Immature natural killer cell (primary cell): Measurements from ENCODE around the gene SLC66A3. TPM values are rescaled to one million over a fixed set of nuclear protein-coding genes. Genes with fewer than 3 reads are reported as not detected.

Experiments
- DNase-seq, 3 donors: peaks; one replicate each; pipeline ENCODE4 v3.0.0; 2022; ENCODE audit warnings: mixed read lengths in 1 of 3
- H3K27ac Mint-ChIP-seq, 6 donors: one replicate each; pipeline ENCODE4 v1.8.0; 2020; ENCODE audit warnings: mixed read lengths in 6 of 6, mild to moderate bottlenecking in 5 of 6, inconsistent platforms in 4 of 6, moderate library complexity in 3 of 6
- H3K27me3 Mint-ChIP-seq, 3 donors: one replicate each; pipeline ENCODE4 v1.8.0; 2020 to 2021; ENCODE audit warnings: low read depth in 3 of 3, mild to moderate bottlenecking in 3 of 3, mixed read lengths in 3 of 3, moderate library complexity in 3 of 3, inconsistent platforms in 1 of 3
- H3K36me3 Mint-ChIP-seq, 3 donors: one replicate each; pipeline ENCODE4 v1.8.0; 2020; ENCODE audit warnings: mixed read lengths in 3 of 3, inconsistent platforms in 2 of 3, mild to moderate bottlenecking in 2 of 3
- H3K4me1 Mint-ChIP-seq, 2 donors: one replicate each; pipeline ENCODE4 v1.8.0; 2020; ENCODE audit warnings: inconsistent platforms in 2 of 2, mild to moderate bottlenecking in 2 of 2, mixed read lengths in 2 of 2, moderate library complexity in 1 of 2
- H3K4me3 Mint-ChIP-seq, 5 donors: one replicate each; pipeline ENCODE4 v1.8.0; 2020; ENCODE audit warnings: mild to moderate bottlenecking in 5 of 5, mixed read lengths in 5 of 5, inconsistent platforms in 3 of 5, moderate library complexity in 3 of 5
- H3K9me3 Mint-ChIP-seq, 6 donors: one replicate each; pipeline ENCODE4 v1.8.0; 2020; ENCODE audit warnings: mild to moderate bottlenecking in 6 of 6, mixed read lengths in 6 of 6, inconsistent platforms in 4 of 6, moderate library complexity in 3 of 6
- polyA plus RNA-seq, 3 donors: library from polyadenylated mRNA; unstranded; fragments of 300-500 nt; fragmentation: Illumina TruSeq; gene quantifications; one replicate each; pipeline ENCODE4 v1.2.3, GENCODE V29; 2021

Gene SLC66A3
- polyA plus RNA-seq, 3 donors from 2014 or later: 78.8 to 191 (median 88.2) TPM

- Mint-ChIP-seq H3K36me3 (no peaks in the 10 kb centered on the region), H3K27ac (no peak overlapping the region), H3K9me3 (no peaks in the 10 kb centered on the region), H3K4me1 (no peaks in the 10 kb centered on the region), H3K4me3 (no peak overlapping the region), H3K27me3 (peaks cover 5 to 6% (median 6%) of the 10 kb centered on the region in 3 donors)
- no peak for DNase-seq
Observed at GRCh38 chr2:11144738-11145079, 10.6 kb upstream of the SLC66A3 start.

DNA sequence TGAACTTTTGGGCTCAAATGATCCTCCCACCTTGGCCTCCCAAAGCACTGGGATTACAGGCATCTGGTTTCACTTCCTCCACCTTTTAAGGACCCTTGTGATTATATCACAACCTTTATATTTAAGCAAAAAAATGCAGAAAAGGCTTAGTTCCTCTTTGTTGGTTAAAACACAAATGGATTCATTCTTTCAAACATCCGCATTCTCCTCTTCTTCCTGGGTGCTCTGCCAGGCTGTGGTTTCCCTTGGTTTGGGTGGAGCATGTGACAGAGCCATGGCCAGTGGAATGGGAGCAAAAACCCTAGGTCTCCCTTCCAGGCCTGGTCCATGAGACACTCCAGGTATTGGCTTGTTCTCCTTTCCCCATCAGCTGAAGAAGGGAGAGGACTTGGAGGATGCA, 9.9 kb upstream of the SLC66A3 start:
- H3K4me3 Mint-ChIP-seq: no peak overlapping the region
- no peaks in the 10 kb centered on the region for H3K36me3 Mint-ChIP-seq
- H3K27ac Mint-ChIP-seq: no peak overlapping the region
- no peaks in the 10 kb centered on the region for H3K4me1 Mint-ChIP-seq
- DNase-seq: no peak
- no peaks in the 10 kb centered on the region for H3K9me3 Mint-ChIP-seq
- peaks cover 5 to 6% (median 6%) of the 10 kb centered on the region in 3 donors for H3K27me3 Mint-ChIP-seq

DNA sequence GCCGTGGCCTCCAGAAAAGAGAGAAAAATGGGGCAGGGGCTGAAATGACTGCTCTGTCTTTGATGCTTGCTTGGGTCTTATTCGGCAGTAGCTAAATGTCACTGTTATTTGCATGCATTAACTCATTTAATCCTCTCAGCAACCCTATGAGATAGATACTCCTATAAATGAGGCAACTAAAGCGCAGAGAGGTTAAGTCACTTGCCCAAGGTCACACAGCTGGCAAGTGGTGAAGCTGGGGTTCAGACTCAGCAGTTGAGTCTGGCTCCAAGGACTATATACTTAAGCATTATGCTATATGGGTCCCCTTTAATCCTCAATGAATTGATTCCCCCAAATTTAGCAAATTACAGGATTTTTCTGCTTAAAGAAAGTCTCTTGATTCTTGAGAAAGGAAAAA, 9.2 kb upstream of the SLC66A3 start:
- Mint-ChIP-seq H3K36me3 (no peaks in the 10 kb centered on the region), H3K27me3 (peaks cover 3 to 6% (median 6%) of the 10 kb centered on the region in 3 donors), H3K9me3 (no peaks in the 10 kb centered on the region), H3K4me1 (no peaks in the 10 kb centered on the region), H3K4me3 (no peak overlapping the region), H3K27ac (no peak overlapping the region)
- no peak for DNase-seq

GRCh38 chr2:11147263-11147662, 8.0 kb upstream of the SLC66A3 start:
- no peak for DNase-seq
- Mint-ChIP-seq H3K4me1 (no peaks in the 10 kb centered on the region), H3K36me3 (no peaks in the 10 kb centered on the region), H3K9me3 (no peaks in the 10 kb centered on the region), H3K4me3 (no peak overlapping the region), H3K27me3 (peaks cover 4 to 6% (median 6%) of the 10 kb centered on the region in 3 donors), H3K27ac (no peak overlapping the region)

DNA sequence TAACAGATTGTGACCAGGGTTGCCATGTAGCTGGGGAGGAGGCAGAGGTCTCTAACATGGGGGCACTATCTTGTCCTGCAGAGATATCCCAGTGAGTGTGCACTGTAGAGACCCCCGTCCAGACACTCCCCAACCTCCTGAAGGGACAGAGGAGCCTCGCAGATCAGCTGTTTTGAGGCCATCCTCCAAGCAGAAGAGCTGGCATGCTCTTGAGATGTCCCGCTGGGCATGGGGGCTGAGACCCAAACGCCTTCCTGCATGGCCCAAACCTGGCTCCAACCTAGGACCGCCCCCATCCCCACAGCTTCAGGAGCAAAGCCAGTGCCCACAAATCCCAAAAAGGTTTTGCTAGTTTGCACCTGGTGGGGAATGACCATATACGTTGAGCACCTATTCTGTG, 2.7 kb upstream of the SLC66A3 start:
- DNase-seq: no peak
- no peaks in the 10 kb centered on the region for H3K36me3 Mint-ChIP-seq
- H3K27me3 Mint-ChIP-seq: peaks cover 0 to 11% (median 4%) of the 10 kb centered on the region in 3 donors
- H3K4me1 Mint-ChIP-seq: peaks cover 14 to 19% of the 10 kb centered on the region in 2 donors
- H3K9me3 Mint-ChIP-seq: no peaks in the 10 kb centered on the region
- H3K27ac Mint-ChIP-seq: no peak overlapping the region
- no peak overlapping the region for H3K4me3 Mint-ChIP-seq

GRCh38 chr2:11154016-11154922, 998 bp upstream of the SLC66A3 start:
- no peak for DNase-seq
- H3K27ac Mint-ChIP-seq: peak overlapping the region; percentile 87 to 93 (median 90)

DNA sequence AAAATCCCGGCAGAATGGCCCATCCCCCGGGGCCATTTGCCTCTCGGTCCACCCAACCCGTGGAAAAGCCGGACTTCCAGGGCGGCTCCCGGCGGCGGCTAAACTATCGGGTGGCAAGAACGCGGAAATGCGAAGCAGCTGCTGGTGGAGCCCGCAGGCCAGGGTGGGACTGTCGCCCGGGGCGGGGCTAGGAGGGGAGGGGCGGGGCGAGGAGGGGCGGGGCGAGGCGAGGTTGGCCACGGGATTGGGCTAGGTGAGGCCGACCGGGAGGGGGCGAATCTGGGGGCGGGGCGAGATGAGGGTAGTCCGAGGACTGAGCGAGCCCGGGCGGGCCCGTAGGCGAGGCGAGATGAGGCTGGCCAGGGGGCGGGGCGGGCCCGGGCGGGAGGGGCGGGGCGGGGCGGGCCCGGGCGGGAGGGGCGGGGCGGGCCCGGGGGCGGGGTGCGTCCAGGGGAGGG, 315 bp upstream of the SLC66A3 start:
- Mint-ChIP-seq H3K36me3 (no peaks in the 10 kb centered on the region), H3K9me3 (no peaks in the 10 kb centered on the region), H3K4me1 (peaks cover 16 to 25% of the 10 kb centered on the region in 2 donors), H3K27ac (peak overlapping the region; percentile 87 to 93 (median 90)), H3K4me3 (peak overlapping the region; percentile 81 to 89 (median 85)), H3K27me3 (peaks cover 0 to 10% (median 4%) of the 10 kb centered on the region in 3 donors)
- DNase-seq: peak; percentile 94 to 98 (median 97)

More at GRCh38 chr2:11154016-11154922, 998 bp upstream of the SLC66A3 start:
- H3K9me3 Mint-ChIP-seq: no peaks in the 10 kb centered on the region
- peak overlapping the region; percentile 81 to 89 (median 85) for H3K4me3 Mint-ChIP-seq
- H3K36me3 Mint-ChIP-seq: no peaks in the 10 kb centered on the region
- peaks cover 0 to 10% (median 4%) of the 10 kb centered on the region in 3 donors for H3K27me3 Mint-ChIP-seq
- H3K4me1 Mint-ChIP-seq: peaks cover 14 to 19% of the 10 kb centered on the region in 2 donors

GRCh38 chr2:11156396-11157075, 1.3 kb downstream of the SLC66A3 start:
- no peak for DNase-seq
- peak overlapping the region in 2 of 6 donors; percentile 9 to 71 for H3K27ac Mint-ChIP-seq
- H3K4me3 Mint-ChIP-seq: peak overlapping the region; percentile 79 to 91 (median 81)
- H3K27me3 Mint-ChIP-seq: peaks cover 0 to 10% (median 4%) of the 10 kb centered on the region in 3 donors
- no peaks in the 10 kb centered on the region for H3K36me3 Mint-ChIP-seq
- H3K9me3 Mint-ChIP-seq: no peaks in the 10 kb centered on the region
- H3K4me1 Mint-ChIP-seq: peaks cover 32 to 40% of the 10 kb centered on the region in 2 donors

- Mint-ChIP-seq H3K27ac (no peak overlapping the region), H3K4me3 (peak overlapping the region in 2 of 5 donors; percentile 21 to 42), H3K27me3 (peaks cover 0 to 10% (median 2%) of the 10 kb centered on the region in 3 donors), H3K9me3 (no peaks in the 10 kb centered on the region), H3K4me1 (peaks cover 39 to 47% of the 10 kb centered on the region in 2 donors), H3K36me3 (no peaks in the 10 kb centered on the region)
- DNase-seq: no peak
Observed at GRCh38 chr2:11157296-11157695, 2.0 kb downstream of the SLC66A3 start.

- no peaks in the 10 kb centered on the region for H3K36me3 Mint-ChIP-seq
- H3K9me3 Mint-ChIP-seq: no peaks in the 10 kb centered on the region
- no peak for DNase-seq
- peak overlapping the region in 1 of 6 donors; percentile 41 for H3K27ac Mint-ChIP-seq
- peaks cover 40 to 47% of the 10 kb centered on the region in 2 donors for H3K4me1 Mint-ChIP-seq
- H3K27me3 Mint-ChIP-seq: peaks cover 0 to 6% (median 2%) of the 10 kb centered on the region in 3 donors
- H3K4me3 Mint-ChIP-seq: peak overlapping the region in 1 of 5 donors; percentile 64
Observed at GRCh38 chr2:11157731-11158130, 2.5 kb downstream of the SLC66A3 start.

DNA sequence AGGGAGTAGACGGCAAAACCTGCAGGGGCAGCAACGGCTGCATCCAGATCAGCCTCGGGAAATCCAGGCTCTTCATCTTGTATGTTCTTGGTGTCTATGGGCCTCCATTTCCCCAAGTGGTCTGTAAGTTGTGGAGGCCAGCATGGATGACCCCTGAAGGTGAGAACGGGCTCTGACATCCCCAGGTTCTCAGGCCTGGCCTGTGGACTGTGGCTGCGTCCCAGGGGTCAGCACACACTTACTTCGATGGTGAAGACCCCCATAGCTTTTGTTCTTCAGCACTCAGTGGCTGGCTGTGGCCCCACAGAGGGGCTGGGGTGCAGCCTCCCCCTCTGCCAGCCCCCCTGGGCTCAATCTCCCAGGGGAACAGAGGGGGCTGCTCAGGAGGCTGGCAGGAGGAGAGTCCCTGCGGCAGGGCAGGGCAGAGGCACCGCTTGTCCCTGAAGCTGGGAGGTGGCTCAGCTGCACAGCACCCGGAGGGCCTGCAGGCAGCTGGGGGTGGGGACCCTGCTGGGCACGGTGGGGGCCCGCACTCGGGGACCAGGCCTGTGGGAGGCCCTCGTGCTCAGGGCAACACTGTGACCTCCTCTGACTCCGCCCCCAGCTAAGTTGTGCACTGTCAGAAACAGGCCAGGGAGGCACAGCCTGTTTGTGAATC, 3.8 kb downstream of the SLC66A3 start:
- Mint-ChIP-seq H3K4me3 (no peak overlapping the region), H3K27me3 (peaks cover 0 to 6% (median 2%) of the 10 kb centered on the region in 3 donors), H3K9me3 (no peaks in the 10 kb centered on the region), H3K27ac (no peak overlapping the region), H3K4me1 (peaks cover 44 to 46% of the 10 kb centered on the region in 2 donors), H3K36me3 (peaks cover 2 to 4% (median 3%) of the 10 kb centered on the region in 3 donors)
- DNase-seq: no peak

- Mint-ChIP-seq H3K4me3 (no peak overlapping the region), H3K9me3 (no peaks in the 10 kb centered on the region), H3K36me3 (peaks cover 3 to 5% (median 4%) of the 10 kb centered on the region in 3 donors), H3K4me1 (peaks cover 40% of the 10 kb centered on the region in 2 donors), H3K27ac (peak overlapping the region in 5 of 6 donors; percentile 87 to 92 (median 91)), H3K27me3 (peaks cover 0 to 3% (median 2%) of the 10 kb centered on the region in 3 donors)
- DNase-seq: no peak
Observed at GRCh38 chr2:11159574-11160170, 4.4 kb downstream of the SLC66A3 start.

DNA sequence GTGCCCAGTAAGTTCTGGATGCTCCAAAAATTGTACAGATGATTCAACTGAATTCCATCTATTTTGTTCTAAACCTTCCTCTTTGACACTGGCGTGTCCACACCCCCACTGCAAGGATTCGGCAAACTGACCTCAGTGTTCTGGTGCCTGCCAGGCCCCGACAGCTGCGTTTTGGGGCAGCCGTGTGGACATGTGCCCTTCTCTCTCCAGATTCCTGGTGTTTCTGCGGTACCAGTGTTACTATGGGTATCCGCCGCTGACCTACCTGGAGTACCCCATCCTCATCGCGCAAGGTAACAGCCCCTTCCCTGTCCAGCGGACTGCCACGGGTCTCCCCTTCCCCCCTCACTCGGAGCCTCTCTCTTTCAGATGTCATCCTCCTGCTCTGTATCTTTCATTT, 5.0 kb downstream of the SLC66A3 start:
- no peak for DNase-seq
- H3K27ac Mint-ChIP-seq: peak overlapping the region; percentile 87 to 94 (median 91)
- H3K9me3 Mint-ChIP-seq: no peaks in the 10 kb centered on the region
- peak overlapping the region in 1 of 5 donors; percentile 15 for H3K4me3 Mint-ChIP-seq
- H3K36me3 Mint-ChIP-seq: peaks cover 3 to 5% (median 4%) of the 10 kb centered on the region in 3 donors
- H3K4me1 Mint-ChIP-seq: peaks cover 39 to 40% of the 10 kb centered on the region in 2 donors
- peaks cover 0 to 2% (median 1%) of the 10 kb centered on the region in 3 donors for H3K27me3 Mint-ChIP-seq
